IMR-90 (cell line): ENCODE results near the gene LDLRAD3. TPM values are rescaled to one million over a fixed set of nuclear protein-coding genes. Genes with fewer than 3 reads are reported as not detected.

Experiments
- ATAC-seq: fragments of 200-7000 bp; cut with Tn5 transposase; 2 replicates; pipeline ENCODE4 v1.9.1; 2020; ENCODE audit warnings: low read depth, mild to moderate bottlenecking, moderate library complexity
- BruUV-seq: library from RNA; stranded (reverse); fragments of 400-500 nt; replicated peaks from 2 replicates; lab custom pipeline; 2021; lab: Mats Ljungman, UMichigan
- CTCF ChIA-PET: fragments of 300-600 bp; formaldehyde crosslinking; extraction: SDS; loops from one replicate; lab custom pipeline; 2021; ENCODE audit warnings: antibody characterized with exemption; lab: Yijun Ruan, JAX
- POLR2A ChIA-PET: fragments of 300-600 bp; sonication (Branson Sonifier 250); formaldehyde crosslinking; loops from one replicate; lab custom pipeline; 2022; ENCODE audit warnings: antibody characterized with exemption; ENCODE audit not compliant: unreplicated experiment; lab: Charles Lee
- DNase-seq: peaks from one replicate; pipeline ENCODE4 v3.0.0; 2013
- H2AFZ ChIP-seq: replicated peaks from 2 replicates; pipeline ENCODE3; 2013; ENCODE audit warnings: low read length, mild to moderate bottlenecking; ENCODE audit not compliant: poor library complexity
- H2AK5ac ChIP-seq: 2 replicates; pipeline ENCODE4 v1.6.1; 2013; ENCODE audit warnings: low read depth, low read length, inconsistent platforms
- H2AK9ac ChIP-seq: replicated peaks from 2 replicates; pipeline ENCODE3; 2013; ENCODE audit warnings: mild to moderate bottlenecking, low read depth, low read length, moderate library complexity; ENCODE audit not compliant: poor library complexity
- H2BK120ac ChIP-seq: 2 replicates; pipeline ENCODE4 v1.6.1; 2013; ENCODE audit warnings: low read depth, low read length, inconsistent platforms
- H2BK15ac ChIP-seq: 3 replicates; pipeline ENCODE4 v1.6.1; 2013; ENCODE audit warnings: low read depth, low read length, inconsistent platforms
- H2BK20ac ChIP-seq: 2 replicates; pipeline ENCODE4 v1.6.1; 2013; ENCODE audit warnings: low read depth, mild to moderate bottlenecking, inconsistent platforms, low read length, moderate library complexity
- H2BK5ac ChIP-seq: 2 replicates; pipeline ENCODE4 v1.6.1; 2013; ENCODE audit warnings: mild to moderate bottlenecking, low read depth, low read length, inconsistent platforms; ENCODE audit not compliant: poor library complexity, severe bottlenecking
- H3K14ac ChIP-seq: replicated peaks from 2 replicates; pipeline ENCODE4 v1.6.1; 2013; ENCODE audit warnings: low read depth, low read length, inconsistent platforms
- H3K18ac ChIP-seq: 2 replicates; pipeline ENCODE4 v1.6.1; 2013; ENCODE audit warnings: low read depth, low read length, control low read depth
- H3K23ac ChIP-seq: 2 replicates; pipeline ENCODE4 v1.6.1; 2013; ENCODE audit warnings: low read depth, low read length, inconsistent platforms
- H3K27ac ChIP-seq: 2 replicates; pipeline ENCODE4 v1.5.1; 2013; ENCODE audit warnings: mild to moderate bottlenecking, control low read depth, low read length; ENCODE audit not compliant: insufficient read depth
- H3K27me3 ChIP-seq: 2 replicates; pipeline ENCODE4 v1.6.1; 2013; ENCODE audit warnings: low read length; ENCODE audit not compliant: control insufficient read depth, insufficient read depth
- H3K36me3 ChIP-seq: 2 replicates; pipeline ENCODE4 v1.6.1; 2013; ENCODE audit warnings: low read length, mixed read lengths; ENCODE audit not compliant: control insufficient read depth, insufficient read depth
- H3K4ac ChIP-seq: 2 replicates; pipeline ENCODE4 v1.6.1; 2013; ENCODE audit warnings: low read depth, low read length, inconsistent platforms
- H3K4me1 ChIP-seq: 2 replicates; pipeline ENCODE4 v1.6.1; 2013; ENCODE audit warnings: low read length, mixed read lengths; ENCODE audit not compliant: control insufficient read depth, insufficient read depth
- H3K4me2 ChIP-seq: 2 replicates; pipeline ENCODE4 v1.6.1; 2013; ENCODE audit warnings: low read depth, mild to moderate bottlenecking, control low read depth, low read length, moderate library complexity
- H3K4me3 ChIP-seq: 2 replicates; pipeline ENCODE4 v1.5.1; 2013; ENCODE audit warnings: low read depth, mild to moderate bottlenecking, control low read depth, low read length, moderate library complexity; ENCODE audit not compliant: insufficient read depth
- H3K56ac ChIP-seq: 2 replicates; pipeline ENCODE4 v1.6.1; 2013; ENCODE audit warnings: low read length, inconsistent platforms; ENCODE audit not compliant: insufficient read depth; ENCODE audit errors: extremely low read depth
- H3K79me1 ChIP-seq, 2 experiments: 2 replicates each; pipeline ENCODE4 v1.6.1; 2013; ENCODE audit warnings: low read length in 2 of 2, inconsistent platforms in 1 of 2, low read depth in 1 of 2
- H3K9ac ChIP-seq: 2 replicates; pipeline ENCODE4 v1.6.1; 2013; ENCODE audit warnings: low read depth, low read length, control low read depth
- H3K9me1 ChIP-seq: 2 replicates; pipeline ENCODE4 v1.6.1; 2013; ENCODE audit warnings: low read length, inconsistent platforms; ENCODE audit not compliant: insufficient read depth
- H3K9me3 ChIP-seq: 2 replicates; pipeline ENCODE4 v1.6.1; 2013; ENCODE audit warnings: low read length; ENCODE audit not compliant: control insufficient read depth, insufficient read depth
- H4K20me1 ChIP-seq: 2 replicates; pipeline ENCODE4 v1.6.1; 2013; ENCODE audit warnings: low read length, inconsistent platforms; ENCODE audit not compliant: insufficient read depth
- H4K5ac ChIP-seq: 2 replicates; pipeline ENCODE4 v1.6.1; 2013; ENCODE audit warnings: mild to moderate bottlenecking, low read depth, low read length, control low read depth
- H4K8ac ChIP-seq, 2 experiments: 2 replicates each; pipeline ENCODE4 v1.6.1; 2013; ENCODE audit warnings: low read depth in 2 of 2, low read length in 2 of 2, control low read depth in 1 of 2, inconsistent platforms in 1 of 2
- H4K91ac ChIP-seq: 2 replicates; pipeline ENCODE4 v1.6.1; 2013; ENCODE audit warnings: low read depth, low read length, inconsistent platforms; ENCODE audit not compliant: insufficient read depth
- BHLHE40 ChIP-seq: fragments of 150-350 bp; IDR thresholded peaks from 2 replicates; pipeline ENCODE4 v1.6.1; 2016; ENCODE audit warnings: mild to moderate bottlenecking, low read depth, low read length
- CEBPB ChIP-seq: IDR thresholded peaks from 2 replicates; pipeline ENCODE4 v1.6.1; 2012; ENCODE audit warnings: low read depth, low read length, improper control_type of control experiment
- CHD1 ChIP-seq: IDR thresholded peaks from 2 replicates; pipeline ENCODE4 v1.6.1; 2012; ENCODE audit warnings: low read depth, low read length, improper control_type of control experiment
- CTCF ChIP-seq: conservative IDR thresholded peaks from 2 replicates; pipeline ENCODE4 v1.5.1; 2012; ENCODE audit warnings: mild to moderate bottlenecking, low read depth, low read length, improper control_type of control experiment
- FOS ChIP-seq: fragments of 150-350 bp; IDR thresholded peaks from 2 replicates; pipeline ENCODE4 v1.6.1; 2016; ENCODE audit warnings: low read depth, low read length
- MAFK ChIP-seq: IDR thresholded peaks from 2 replicates; pipeline ENCODE4 v1.6.1; 2012; ENCODE audit warnings: low read depth, low read length, improper control_type of control experiment
- MAZ ChIP-seq: IDR thresholded peaks from 2 replicates; pipeline ENCODE4 v1.6.1; 2012; ENCODE audit warnings: low read depth, mild to moderate bottlenecking, low read length, improper control_type of control experiment, moderate library complexity, borderline replicate concordance
- RCOR1 ChIP-seq: IDR thresholded peaks from 2 replicates; pipeline ENCODE4 v1.6.1; 2012; ENCODE audit warnings: mild to moderate bottlenecking, low read length, improper control_type of control experiment; ENCODE audit not compliant: insufficient replicate concordance
- RFX5 ChIP-seq: IDR thresholded peaks from 2 replicates; pipeline ENCODE4 v1.8.0; 2012; ENCODE audit warnings: low read depth, mild to moderate bottlenecking, low read length, moderate library complexity
- WGBS, 2 experiments: methylation state at CpG; one replicate each; pipeline versions ENCODE4 v1.1.5 to v1.1.7; 2013; ENCODE audit warnings: missing lambda C conversion rate in 2 of 2; ENCODE audit not compliant: insufficient read length in 1 of 2; ENCODE audit errors: extremely low coverage in 2 of 2; 5-methylcytosine and 5-hydroxymethylcytosine counted together
- dilution Hi-C: fragments of 300-500 bp; cut with HindIII; formaldehyde crosslinking; loops from one replicate; pipeline ENCODE4 v1.14.3; 2018; ENCODE audit warnings: low sequenced_read_pairs; ENCODE audit not compliant: unreplicated experiment
- in situ Hi-C: fragments of 300-500 bp; cut with MboI; formaldehyde crosslinking; loops from 3 replicates; pipeline ENCODE4 v1.14.3; 2019; ENCODE audit warnings: low sequenced_read_pairs, inconsistent platforms, mixed read lengths
- intact Hi-C: fragments of 100-400 bp; cut with micrococcal nuclease; formaldehyde crosslinking; loops from 2 replicates; pipeline ENCODE4 v1.10.0; 2022
- polyA plus RNA-seq, 3 experiments: library from polyadenylated mRNA; depleted of rRNA; stranded (reverse); fragments of >200 nt; gene quantifications; 2 replicates each; pipeline ENCODE4 v1.2.3, GENCODE V29; 2012; ENCODE audit warnings: low replicate concordance in 1 of 3
- total RNA-seq: library from RNA; depleted of rRNA; stranded (reverse); fragments of >200 nt; gene quantifications from 2 replicates; pipeline ENCODE4 v1.2.3, GENCODE V29; 2012
- TF ChIP-seq, protein P1 (sequence below): fragments of 150-350 bp; IDR thresholded peaks from 2 replicates; pipeline ENCODE4 v1.6.1; 2017; ENCODE audit warnings: mild to moderate bottlenecking, antibody characterized with exemption, low read length, low read depth

Gene LDLRAD3
- total and polyA plus RNA-seq, 2 of the 4 experiments (the other 2 are of a cell fraction): 2.7 to 6.4 TPM

DNA sequence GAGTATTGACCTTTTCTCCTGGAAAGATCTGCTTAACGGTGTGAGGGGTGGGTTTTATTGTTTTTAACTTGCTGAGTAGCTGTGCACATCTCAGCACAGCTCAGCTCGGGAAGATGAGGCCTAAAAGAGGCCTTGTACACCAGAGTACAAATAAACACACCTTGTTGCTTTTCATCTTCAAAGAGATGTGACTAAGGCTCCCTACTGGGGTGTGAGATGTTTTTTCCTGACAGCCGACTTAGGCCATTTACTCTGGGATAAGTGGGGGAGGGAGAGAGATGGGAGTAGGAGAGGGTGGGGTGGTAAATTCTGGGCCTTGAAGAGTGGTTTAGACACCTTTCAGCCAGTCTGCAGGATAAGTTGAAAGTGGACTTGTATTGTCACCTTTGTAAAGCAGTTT, 2.9 kb downstream of the LDLRAD3 start:
- dilution Hi-C loops (no loop called here), intact Hi-C loops (loop anchor here (10.0 kb wide), 1 partner anchor 318 kb away; no protein-coding TSS in a partner anchor), in situ Hi-C loops (loop anchor here (10.0 kb wide), 1 partner anchor 308 kb away; no protein-coding TSS in a partner anchor)
- H4K91ac ChIP-seq: no peak overlapping the region
- CTCF ChIA-PET: no interaction called here
- no peak overlapping the region for H2BK20ac ChIP-seq
- no peak overlapping the region for H3K56ac ChIP-seq
- DNase-seq: no peak
- no peaks in the 10 kb centered on the region for H3K27me3 ChIP-seq
- no peaks in the 10 kb centered on the region for H3K9me3 ChIP-seq
- H3K18ac ChIP-seq: no peak overlapping the region
- no peak overlapping the region for H2BK15ac ChIP-seq
- H2AK9ac ChIP-seq: no peak overlapping the region
- no peak overlapping the region for H2AK5ac ChIP-seq
- no peak overlapping the region for H3K27ac ChIP-seq
- no peak overlapping the region for H4K8ac ChIP-seq
- H3K9me1 ChIP-seq: peaks cover 2% of the 10 kb centered on the region; the same call in 1 of the 2 replicates
- H4K5ac ChIP-seq: no peak overlapping the region
- H2BK120ac ChIP-seq: no peak overlapping the region
- H2BK5ac ChIP-seq: no peak overlapping the region
- BruUV-seq: no TSS peak
- H3K14ac ChIP-seq: no peak overlapping the region
- H3K9ac ChIP-seq: no peak overlapping the region
- no peak overlapping the region for H3K4ac ChIP-seq
- no peak overlapping the region; the same call in 1 of the 2 replicates for H3K23ac ChIP-seq
- no peak for ATAC-seq
- POLR2A ChIA-PET: no interaction called here
- H2AFZ ChIP-seq: no peak overlapping the region
- TF ChIP-seq MAFK (no peak), CHD1 (no peak), CEBPB (no peak), CTCF (no peak), RCOR1 (no peak), MAZ (no peak), RFX5 (no peak), FOS (no peak), BHLHE40 (no peak)
- TF ChIP-seq, protein P1, sequence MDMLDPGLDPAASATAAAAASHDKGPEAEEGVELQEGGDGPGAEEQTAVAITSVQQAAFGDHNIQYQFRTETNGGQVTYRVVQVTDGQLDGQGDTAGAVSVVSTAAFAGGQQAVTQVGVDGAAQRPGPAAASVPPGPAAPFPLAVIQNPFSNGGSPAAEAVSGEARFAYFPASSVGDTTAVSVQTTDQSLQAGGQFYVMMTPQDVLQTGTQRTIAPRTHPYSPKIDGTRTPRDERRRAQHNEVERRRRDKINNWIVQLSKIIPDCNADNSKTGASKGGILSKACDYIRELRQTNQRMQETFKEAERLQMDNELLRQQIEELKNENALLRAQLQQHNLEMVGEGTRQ: no peak
- H3K4me3 ChIP-seq: no peak overlapping the region
- peaks cover 4% of the 10 kb centered on the region; the same call in 1 of the 2 replicates for H3K4me1 ChIP-seq
- no CpG with 5 or more reads among the region's 3 CpGs for WGBS, 2 experiments
- 0 out of 2 replicates have a peak, but pooled peaks cover 3% of the 10 kb centered on the region for H4K20me1 ChIP-seq
- no peaks in the 10 kb centered on the region for H3K36me3 ChIP-seq
- H3K79me1 ChIP-seq: peaks cover 15 to 35% of the 10 kb centered on the region in 2 experiments
- H3K4me2 ChIP-seq: no peak overlapping the region
